Hindlimb muscle (tissue), 1 donor: ENCODE data around the gene RB1. TPM values are rescaled to one million over a fixed set of nuclear protein-coding genes. Genes with fewer than 3 reads are reported as not detected.
"Not testable (repeated sequence)": the region's sequence is repeated elsewhere in the genome, so short reads cannot be mapped to it uniquely, and the experiment has no call there.

ENCODE experiments used
- DNase-seq: peaks from one replicate; pipeline ENCODE4 v3.0.0-alpha.2; 2013
- polyA plus RNA-seq: library from polyadenylated mRNA; unstranded; fragments of 120-200 nt; gene quantifications from one replicate; pipeline ENCODE4 v1.2.1, GENCODE V29; 2013; ENCODE audit not compliant: insufficient read length

The RB1 gene
- polyA plus RNA-seq, 1 donor: 64.1 TPM

DNA sequence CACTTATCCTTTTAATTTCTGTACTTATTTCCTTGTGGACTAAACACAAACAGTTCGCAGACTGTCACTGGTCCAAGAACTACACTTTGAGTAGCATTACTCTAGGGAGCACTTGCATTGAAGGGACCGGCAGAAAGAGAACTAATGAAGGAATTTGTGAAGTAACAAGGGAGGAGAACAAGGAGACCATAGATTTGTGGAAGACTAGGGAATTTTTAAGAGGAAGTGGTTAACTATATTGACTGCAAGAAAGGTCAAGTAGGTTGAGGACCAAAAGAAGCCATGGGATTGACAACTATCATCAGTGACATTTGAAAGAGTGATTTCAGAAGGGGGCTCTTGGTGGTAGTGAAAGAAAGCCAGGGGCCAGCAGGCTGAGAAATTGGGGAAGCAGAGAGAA is 4.0 kb upstream of the RB1 start:
- no peak for DNase-seq

DNA sequence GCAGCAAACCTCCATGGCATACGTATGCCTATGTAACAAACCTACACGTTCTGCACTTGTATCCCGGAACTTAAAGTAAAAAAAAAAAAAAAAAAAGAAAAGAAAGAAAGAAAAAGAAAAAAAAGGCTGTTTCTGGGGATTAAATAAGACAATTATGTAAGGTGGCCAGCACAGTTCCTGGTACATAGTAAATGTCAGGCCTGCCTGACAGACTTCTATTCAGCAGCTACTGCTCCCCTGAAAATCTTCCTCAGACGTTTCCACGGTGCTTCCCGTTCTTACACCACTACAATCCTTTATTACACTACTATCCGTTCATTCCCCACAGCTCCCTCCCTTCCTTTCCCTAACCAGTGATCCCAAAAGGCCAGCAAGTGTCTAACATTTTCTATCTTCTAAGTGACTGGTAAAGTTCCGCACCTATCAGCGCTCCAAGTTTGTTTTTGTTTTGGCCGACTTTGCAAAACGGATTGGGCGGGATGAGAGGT is 636 bp upstream of the RB1 start:
- DNase-seq: no peak

DNA sequence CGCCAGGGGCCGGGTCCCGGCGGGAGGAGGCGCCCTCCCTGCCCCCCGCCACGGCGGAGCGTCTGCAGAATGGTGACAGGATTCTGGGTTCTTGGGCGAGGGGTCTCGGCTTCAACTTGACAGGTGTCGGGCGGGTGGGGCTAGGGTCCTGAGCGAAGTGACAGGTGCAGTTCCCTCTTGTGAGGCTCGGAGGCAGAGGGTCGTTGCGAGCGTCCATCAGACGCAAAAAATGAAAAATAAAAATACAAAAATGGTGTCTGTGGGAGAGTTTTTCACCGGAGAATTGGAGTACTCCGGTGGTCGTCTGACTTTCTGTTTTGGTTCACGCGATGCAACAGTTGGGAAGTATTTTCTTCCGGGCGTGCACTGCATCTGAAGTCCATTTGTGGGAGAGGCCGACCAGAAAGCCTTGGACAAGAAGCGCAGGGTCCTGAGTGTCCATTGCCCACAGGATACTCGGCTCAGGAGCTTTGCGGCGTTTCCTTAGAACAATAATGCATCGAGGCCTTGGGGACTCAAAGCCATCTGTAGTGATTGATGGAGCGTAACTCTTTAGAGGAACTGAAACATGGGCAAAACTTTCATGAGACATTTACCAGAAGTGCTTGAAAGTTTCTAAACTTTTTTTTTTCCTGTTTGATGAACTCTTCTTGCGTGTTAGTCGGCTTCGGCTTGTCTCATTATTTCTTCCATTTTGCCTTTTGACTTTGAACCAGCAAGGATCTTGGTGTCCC is 759 bp downstream of the RB1 start:
- DNase-seq: peak; percentile 71

DNA sequence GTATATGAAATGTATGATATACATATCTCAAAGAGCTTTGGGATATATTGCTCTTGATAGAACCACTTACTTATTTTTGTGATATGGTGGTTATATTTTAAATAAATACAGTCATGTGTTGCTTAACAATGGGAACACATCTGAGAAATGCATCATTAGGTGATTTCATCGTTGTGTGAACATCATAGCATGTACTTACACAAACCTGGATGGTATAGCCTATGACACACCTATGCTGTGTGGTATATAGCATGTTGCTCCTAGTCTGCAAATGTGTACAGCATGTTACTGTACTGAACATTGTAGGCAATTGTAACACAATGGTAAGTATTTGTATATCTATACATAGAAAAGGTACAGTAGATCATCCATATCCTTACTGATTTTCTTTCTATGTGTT is 7.7 kb downstream of the RB1 start:
- no peak for DNase-seq

DNA sequence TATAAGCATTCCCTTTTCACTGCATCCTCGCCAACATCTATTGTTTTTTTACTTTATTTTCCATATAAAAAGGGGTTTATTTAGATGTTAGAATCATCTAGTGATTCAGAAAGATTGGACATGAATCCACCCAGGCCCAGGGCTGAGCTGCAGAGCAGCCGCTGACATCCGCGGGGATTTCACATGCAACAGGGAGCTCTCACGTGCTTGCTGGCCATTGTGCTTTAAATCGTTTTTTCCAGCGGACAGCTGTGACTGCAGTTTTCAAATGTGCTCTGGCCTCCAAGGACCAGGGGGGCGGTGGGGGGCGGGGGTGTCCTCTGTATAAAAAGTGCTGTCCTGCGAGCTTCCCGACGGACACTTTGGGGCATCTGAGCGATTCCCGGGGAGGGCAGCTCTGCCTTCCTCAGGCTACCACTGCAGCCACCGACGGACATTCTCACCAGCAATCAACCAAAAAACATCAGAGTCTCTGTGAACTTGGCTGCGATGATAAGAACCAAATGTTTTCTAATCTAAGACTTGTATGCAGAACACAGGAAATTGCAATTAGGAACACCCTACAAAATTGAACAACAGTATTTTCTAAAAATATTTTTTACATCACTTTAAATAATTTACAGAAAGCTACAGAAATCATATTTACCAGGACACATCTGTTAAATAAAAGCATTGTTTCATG is 12.6 kb downstream of the RB1 start:
- no peak for DNase-seq

DNA sequence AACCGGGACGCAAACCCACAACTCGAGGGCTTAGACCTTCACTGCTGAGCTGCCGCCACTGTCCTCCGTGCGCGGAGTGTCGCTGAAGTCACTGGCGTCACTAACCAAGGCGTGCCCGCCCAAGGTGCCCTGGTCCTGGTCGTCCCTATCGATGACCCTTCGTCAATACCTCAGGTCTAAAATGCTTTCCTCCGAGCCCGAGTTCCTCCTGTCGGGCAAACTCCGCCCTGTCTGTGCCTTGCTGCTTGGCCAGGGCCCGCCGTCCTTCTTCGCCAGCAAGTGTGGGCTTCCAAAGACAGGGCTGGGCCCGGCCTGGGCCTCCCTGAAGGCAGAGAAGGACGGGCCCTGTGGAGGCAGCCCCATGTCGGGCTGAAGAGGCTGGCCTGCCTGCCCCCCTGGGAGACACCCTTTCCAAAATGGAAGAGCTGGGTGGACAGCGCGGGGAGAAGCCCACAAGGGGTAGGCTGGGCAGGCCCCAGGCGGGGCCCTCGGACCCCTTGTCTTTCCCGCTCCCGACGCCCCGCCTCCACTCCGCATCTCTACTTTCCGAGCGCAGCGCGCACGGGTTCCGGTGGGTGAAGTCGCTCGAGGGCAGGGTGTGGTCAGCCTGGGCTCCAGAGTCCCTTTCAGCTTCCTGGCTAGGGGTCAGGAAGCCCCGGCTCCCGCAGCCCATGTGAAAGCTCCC is 13.4 kb downstream of the RB1 start:
- no peak for DNase-seq

DNA sequence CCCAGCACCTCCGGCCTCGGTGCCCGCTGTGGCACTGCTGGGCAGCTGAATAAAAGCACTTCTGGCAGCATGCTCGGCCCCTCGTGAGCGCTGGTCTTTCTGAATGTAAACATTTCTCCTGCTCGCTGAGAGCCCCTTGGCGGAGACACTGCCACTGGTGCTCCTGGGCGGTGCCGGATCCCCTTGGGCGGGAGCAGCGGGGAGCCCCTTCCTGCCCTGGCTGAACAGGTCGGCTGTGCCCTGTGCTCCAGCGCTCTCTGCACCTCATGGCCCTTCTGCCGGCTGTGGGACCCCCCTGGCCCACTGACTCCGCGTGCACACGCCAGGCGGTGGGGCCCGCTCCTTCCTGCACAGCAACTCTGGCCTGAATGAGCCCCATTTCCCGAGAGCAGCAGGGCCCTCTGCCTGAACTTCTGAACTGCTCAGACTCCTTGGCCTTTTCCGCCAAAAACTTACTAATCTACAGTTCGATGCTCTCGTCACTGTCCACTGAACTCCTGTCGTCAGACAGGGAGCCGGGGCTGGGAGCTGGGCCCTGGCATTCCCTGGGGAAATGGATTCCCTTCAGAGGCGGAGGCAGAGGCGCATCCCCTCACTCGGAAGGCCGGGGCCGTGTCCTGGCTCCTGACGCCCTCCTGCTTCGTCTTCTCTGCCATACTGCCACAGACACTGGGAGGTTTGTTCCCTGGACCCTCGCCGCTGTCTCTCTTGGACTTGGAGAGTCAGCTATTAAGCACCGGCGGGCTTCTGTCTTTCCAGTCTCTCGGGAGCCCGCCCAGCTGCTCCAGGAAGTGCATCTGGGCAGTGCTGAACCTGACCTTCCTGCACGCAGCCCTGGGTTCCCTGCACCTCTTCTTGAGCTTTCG is 14.2 kb downstream of the RB1 start:
- DNase-seq: no peak

DNA sequence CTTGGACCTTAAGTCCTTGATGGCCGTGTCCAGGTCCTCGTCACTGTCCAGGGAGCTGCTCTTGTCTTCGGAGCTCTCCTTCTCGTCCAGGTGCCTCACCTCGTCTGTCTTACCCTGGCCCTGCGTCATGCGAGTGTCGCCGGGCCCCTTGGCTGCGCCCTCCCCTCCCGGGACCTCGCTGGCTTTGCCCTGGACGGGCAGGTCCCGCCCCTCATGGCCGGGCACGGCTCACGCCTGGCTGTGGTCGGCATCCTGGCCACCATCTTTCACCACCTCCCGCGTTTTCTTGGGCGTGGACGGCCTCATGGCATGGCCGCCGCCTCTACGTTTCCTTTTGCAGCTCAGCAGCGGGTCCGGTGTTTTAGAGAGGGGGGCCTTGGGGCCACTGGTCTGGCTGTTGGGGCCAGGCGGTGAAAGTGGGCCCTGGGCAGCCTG is 14.8 kb downstream of the RB1 start:
- DNase-seq: no peak

DNA sequence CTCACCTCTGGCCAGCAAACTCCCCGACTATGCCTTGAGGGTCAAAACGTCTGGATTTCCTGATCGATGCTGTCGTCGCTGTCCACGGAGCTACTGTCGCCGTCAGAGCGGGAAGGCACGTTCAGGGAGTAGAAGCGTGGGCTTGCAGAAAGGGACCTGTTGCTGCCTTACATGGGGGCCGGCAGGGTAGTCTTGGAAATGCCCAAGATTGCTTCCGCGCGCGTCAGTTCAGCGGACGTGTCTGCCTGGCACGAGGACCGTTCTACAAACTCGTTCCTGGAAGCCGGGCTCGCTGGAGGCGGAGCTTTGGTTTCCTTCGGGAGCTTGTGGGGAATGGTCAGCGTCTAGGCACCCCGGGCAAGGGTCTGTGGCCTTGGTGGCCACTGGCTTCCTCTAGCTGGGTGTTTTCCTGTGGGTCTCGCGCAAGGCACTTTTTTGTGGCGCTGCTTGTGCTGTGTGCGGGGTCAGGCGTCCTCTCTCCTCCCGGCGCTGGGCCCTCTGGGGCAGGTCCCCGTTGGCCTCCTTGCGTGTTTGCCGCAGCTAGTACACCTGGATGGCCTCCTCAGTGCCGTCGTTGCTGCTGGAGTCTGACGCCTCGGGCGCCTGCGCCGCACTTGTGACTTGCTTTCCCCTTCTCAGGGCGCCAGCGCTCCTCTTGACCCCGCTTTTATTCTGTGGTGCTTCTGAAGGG is 15.4 kb downstream of the RB1 start:
- DNase-seq: no peak

DNA sequence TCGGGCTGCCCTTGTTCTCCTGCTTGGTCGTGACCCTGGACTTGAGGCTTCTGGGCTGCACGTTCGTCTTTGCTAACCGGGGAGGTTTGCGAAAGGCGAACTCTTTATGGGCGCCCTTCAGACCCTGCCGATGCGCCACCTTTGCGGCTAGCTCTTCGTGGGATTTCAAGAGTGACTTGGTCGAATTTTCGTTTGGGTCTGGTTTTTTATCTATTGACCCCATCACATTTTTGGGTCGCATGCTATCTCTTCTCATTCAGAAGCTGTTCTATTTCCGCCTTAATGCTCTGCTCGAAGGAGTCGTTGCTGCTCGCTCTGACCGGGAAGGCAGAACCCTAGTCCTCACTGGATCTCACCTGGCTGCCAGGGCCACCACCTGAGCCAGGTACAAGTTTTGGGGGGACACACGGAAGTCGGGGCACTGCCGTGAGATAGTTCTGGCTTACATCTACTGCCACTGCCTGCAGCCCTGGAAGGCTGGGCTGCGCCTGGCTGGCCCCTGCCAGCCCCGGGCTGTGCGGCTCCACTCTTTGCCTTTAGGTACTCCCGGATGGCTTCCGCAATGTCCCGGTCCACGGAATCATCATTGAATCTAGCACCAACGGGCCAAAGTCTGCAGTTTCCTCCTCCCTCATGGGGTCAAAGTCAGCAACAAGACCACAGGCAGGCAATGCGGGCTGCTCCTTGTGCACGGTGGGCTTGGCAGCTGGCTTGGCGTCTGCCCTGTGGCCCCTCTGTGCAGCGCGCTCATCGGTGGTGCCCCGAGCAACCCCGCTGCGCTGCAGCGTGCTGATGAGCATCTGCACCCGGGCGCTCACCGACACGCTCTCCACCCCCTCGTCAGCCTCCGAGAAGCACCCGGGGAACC is 16.2 kb downstream of the RB1 start:
- DNase-seq: no peak

DNA sequence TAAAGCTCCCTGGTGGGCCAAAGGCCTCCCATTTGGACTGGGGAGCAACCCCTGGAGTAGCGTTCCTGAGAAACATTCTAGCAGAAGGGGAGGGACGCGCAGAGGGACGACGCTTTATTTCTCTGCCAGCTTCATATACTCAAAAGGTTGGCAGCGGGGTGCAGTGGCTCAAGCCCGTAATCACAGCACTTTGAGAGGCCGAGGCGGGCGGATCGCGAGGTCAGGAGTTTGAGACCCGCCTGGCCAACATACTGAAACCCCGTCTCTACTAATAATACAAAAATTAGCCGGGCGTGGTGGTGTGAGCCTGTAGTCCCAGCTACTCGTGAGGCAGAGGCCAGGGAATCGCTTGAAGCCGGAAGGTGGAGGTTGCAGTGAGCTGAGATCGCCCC is 16.8 kb downstream of the RB1 start:
- DNase-seq: no peak

DNA sequence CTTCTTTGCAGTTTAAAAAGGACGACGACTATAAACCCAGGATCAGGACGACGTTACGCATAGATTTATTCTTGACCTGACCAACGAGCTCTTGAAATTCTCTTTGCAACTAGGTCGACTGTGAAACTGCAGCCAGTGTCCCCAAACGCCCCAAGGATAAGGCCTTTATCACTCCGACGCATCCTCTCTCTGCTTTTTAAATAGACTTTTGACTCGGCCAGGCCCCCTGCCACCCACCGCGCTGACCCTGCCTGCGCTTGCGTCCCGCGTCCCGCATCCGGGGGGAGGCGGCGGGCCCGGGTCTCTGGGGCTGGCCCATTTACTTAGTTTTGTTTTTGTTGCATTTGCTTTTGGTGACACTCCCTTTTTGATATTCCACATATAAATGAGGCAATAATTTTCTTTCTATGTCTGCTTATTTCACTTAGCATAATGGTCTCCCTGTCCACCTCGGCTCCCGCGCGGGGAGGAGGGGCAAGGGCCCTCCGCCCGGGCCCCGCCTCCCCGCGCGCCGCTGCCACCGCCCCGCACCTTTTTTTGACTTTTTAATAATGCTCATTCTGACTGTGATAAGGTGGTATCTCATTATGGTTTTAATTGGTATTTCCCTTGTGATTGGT is 17.4 kb downstream of the RB1 start:
- DNase-seq: no peak

DNA sequence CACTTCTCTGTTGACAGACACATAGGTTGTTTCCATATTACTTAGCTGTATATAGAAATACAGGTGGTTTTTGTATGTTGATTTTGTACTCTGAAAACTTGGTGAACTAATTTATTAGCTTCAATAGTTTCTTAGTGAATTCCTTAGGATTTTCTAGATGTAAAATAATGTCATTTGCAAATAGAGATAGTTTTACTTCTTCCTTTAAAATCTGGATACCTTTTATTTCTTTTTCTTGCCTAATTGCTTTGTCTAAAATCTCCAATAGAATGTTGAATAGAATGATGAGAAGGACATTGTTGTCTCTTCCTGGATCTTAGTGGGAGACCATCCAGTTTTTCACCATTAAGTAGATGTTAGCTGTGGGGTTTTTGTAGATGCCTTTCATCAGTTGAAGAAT is 18.7 kb downstream of the RB1 start:
- DNase-seq: no peak

DNA sequence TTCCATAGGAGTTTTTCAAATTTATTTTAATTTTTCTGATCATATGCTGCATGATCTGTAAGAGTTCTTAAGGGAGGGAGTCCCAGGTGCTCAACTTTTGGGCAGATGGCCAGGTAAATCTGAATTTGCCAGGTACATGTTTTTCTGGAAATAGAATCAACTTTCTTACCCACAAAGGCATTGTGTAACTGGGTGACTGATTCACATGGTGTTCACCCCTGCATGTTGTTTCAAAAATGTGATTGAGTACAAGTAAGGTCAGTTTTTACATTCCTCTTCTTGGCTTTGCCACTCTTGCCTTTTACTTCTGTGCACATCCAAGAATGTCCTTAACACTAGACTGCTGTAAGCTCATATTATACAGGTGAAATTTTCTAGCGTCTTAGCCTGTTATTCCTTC is 30.4 kb downstream of the RB1 start:
- no peak for DNase-seq

DNA sequence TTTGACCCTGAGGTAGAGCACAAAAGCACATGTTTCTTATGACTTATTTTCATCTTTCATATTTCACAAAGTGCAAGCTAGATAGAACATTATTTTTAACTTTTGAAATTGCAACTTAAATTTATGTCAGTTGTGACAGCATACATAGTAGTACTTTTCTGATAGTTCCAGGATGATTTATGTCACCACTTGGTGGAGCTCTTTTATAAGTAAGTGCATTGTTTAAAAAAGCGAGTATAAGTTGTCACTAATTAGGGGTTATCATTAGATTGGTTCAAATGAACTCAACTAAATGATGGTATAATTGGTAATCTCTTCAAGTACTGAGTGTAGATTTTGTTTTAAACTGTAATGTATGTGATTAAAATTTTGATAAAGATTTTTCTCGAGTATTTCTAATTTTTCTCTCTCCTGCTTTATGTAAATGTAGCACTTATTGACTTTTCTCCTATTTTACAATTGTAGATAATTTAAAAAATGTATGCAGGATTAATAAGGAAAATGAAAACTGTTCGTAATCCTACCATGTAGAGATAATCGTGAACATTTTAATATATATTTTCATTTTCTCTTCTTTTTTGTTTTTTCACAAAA is 31.1 kb downstream of the RB1 start:
- DNase-seq: peak; percentile 10

DNA sequence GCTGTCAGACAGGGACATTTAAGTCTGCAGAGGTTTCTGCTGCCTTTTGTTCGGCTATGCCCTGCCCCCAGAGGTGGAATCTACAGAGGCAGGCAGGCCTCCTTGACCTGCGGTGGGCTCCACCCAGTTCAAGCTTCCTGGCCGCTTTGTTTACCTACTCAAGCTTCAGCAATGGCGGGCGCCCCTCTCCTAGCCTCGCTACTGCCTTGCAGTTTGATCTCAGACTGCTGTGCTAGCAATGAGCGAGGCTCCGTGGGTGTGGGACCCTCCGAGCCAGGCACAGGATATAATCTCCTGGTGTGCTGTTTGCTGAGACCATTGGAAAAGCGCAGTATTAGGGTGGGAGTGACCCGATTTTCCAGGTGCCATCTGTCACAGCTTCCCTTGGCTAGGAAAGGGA is 35.6 kb downstream of the RB1 start:
- DNase-seq: not testable (repeated sequence)

DNA sequence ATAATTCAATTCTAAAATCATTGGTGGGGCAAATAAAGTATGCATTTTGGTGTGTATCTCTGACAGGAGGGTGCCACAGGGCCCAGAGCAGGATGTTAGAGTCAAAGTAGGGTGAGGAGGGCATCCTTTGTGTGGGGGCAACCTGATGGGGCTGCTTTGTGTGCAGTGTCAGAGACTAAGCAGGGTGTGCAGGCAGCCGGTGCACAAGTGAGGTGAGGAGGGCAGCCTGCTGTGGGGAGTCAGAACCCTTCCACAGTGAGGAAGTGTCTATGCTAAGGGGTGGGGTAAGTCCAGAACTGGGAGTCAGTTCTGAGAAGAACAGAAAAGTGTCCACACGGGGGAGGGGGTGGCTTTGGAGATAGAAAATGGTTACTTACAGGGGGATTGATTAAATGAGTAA is 40.7 kb downstream of the RB1 start:
- DNase-seq: no peak

DNA sequence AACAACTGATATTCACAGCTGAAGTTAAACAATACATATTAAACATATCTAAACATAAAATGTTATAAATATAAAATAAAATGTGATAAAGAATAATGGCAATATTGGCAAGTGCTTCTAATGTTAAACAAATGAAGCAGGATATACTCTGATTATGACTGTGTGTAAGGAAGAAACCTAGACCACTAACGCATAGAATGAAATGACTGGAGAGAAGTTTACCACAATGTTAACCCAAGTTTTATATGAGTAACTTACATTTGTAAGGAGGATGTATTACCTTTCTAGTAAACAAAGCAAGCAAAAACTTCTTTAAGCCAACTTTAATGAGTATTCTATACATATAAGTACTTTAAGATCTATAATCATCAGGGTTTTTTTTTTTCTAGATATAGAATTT is 43.0 kb downstream of the RB1 start:
- no peak for DNase-seq

DNA sequence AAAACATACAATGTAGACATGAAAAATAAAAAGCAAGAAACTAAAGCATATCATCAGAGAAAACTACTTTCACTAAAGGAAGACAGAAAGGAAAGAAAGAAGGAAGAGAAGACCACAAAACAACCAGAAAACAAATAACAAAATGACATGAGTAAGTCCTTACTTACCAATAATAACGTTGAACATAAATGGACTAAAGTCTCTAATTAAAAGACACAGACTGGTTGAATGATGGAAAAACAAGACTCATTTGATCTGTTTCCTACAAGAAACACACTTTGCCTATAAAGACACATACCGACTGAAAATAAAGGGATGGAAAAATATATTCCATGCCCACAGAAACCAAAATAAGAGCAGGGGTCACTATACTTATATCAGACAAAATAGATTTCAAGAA is 46.0 kb downstream of the RB1 start:
- DNase-seq: no peak

DNA sequence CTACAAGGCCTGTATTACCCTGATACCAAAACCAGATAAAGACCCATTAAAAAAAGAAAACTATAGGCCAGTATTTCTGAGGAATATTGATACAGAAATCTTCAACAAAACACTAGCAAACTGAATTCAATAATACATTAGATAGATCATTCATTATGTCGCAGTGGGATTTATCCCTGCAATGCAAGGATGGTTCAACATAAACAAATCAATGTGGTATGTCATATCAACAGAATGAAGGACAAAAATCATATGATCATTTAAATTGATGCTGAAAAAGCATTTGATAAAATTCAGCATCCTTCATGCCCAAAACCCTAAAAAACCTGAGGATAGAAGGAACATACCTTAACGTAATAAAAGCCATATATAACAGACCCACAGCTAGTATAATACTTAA is 50.0 kb downstream of the RB1 start:
- no peak for DNase-seq
